ENCODE measurements around the gene LRRK2. TPM values are rescaled to one million over a fixed set of nuclear protein-coding genes. Genes with fewer than 3 reads are reported as not detected.

Gene LRRK2
- 10 to 100 TPM in 1 of 2 donors, 1 to 10 TPM in 1; 8.2 to 13.7 TPM for total RNA-seq

GRCh38 chr12:40224439-40225291, at the start of gene LRRK2:
TSS of gene LRRK2 (plus strand) at chr12:40224997. CDS start at chr12:40225132, 135 bp downstream.
- DNase-seq (peak; percentile 73 to 86 (median 81)), ATAC-seq (peak; percentile 86)
- peak within 1 kb of the TSS; percentile 87 to 97 (median 94) for H3K27ac ChIP-seq
- peak within 1 kb of the TSS; percentile 32 to 87 for H3K4me3 ChIP-seq
- intact Hi-C loops (cut with DNase I), result no loop called here
- peaks cover 20% of the 10 kb centered on the region for H3K4me1 ChIP-seq
- H3K9me3 ChIP-seq, result no peaks in the 10 kb centered on the region
- no peaks in the 10 kb centered on the region for H3K36me3 ChIP-seq (replicated peaks in 1 of 2; ENCODE audit: insufficient read depth in 1 of 2, low read depth in 2 of 2)
- 0 to 2% methylated on average over 24 to 51 of the region's 78 CpGs for WGBS, 2 donors
- no peaks in the 10 kb centered on the region for H3K27me3 ChIP-seq
- TF ChIP-seq CTCF (IDR thresholded peaks at IDR 0.05) (peak in 1 of 7 experiments; percentile 7), POLR2A (IDR thresholded peaks at IDR 0.05) (peak; percentile 73 to 88 (median 85))

- 60 to 71% methylated on average over 2 of the region's 2 CpGs for WGBS, 2 donors
- Histone ChIP-seq H3K4me1 (no peaks in the 10 kb centered on the region), H3K27me3 (no peaks in the 10 kb centered on the region), H3K36me3 (replicated peaks in 1 of 2; ENCODE audit: insufficient read depth in 1 of 2, low read depth in 2 of 2) (no peaks in the 10 kb centered on the region), H3K4me3 (no peak overlapping the region), H3K27ac (no peak overlapping the region), H3K9me3 (no peaks in the 10 kb centered on the region)
- ATAC-seq (no peak), DNase-seq (no peak)
- no peak for TF ChIP-seq CTCF (IDR thresholded peaks at IDR 0.05)
- no peak for TF ChIP-seq POLR2A (IDR thresholded peaks at IDR 0.05)
- intact Hi-C loops (cut with DNase I), result no loop called here
Measured at GRCh38 chr12:40175045-40175444, 49.8 kb upstream of the LRRK2 start.

- Histone ChIP-seq H3K36me3 (replicated peaks in 1 of 2; ENCODE audit: insufficient read depth in 1 of 2, low read depth in 2 of 2) (no peaks in the 10 kb centered on the region), H3K4me3 (no peak overlapping the region), H3K4me1 (no peaks in the 10 kb centered on the region), H3K27me3 (no peaks in the 10 kb centered on the region), H3K9me3 (no peaks in the 10 kb centered on the region), H3K27ac (no peak overlapping the region)
- ATAC-seq, result no peak
- TF ChIP-seq POLR2A (IDR thresholded peaks at IDR 0.05) (no peak), CTCF (IDR thresholded peaks at IDR 0.05) (no peak)
- 80 to 86% methylated on average over 3 of the region's 3 CpGs for WGBS, 2 donors
- intact Hi-C loops (cut with DNase I), result no loop called here
- no peak for DNase-seq
Measured at GRCh38 chr12:40175489-40175888, 49.3 kb upstream of the LRRK2 start.

- H3K4me1 ChIP-seq, result no peaks in the 10 kb centered on the region
- no peaks in the 10 kb centered on the region for H3K27me3 ChIP-seq
- DNase-seq (no peak), ATAC-seq (no peak)
- H3K9me3 ChIP-seq, result no peaks in the 10 kb centered on the region
- H3K27ac ChIP-seq, result no peak overlapping the region
- no peak overlapping the region for H3K4me3 ChIP-seq
- H3K36me3 ChIP-seq (replicated peaks in 1 of 2; ENCODE audit: insufficient read depth in 1 of 2, low read depth in 2 of 2), result no peaks in the 10 kb centered on the region
- no peak for TF ChIP-seq CTCF (IDR thresholded peaks at IDR 0.05)
- no peak for TF ChIP-seq POLR2A (IDR thresholded peaks at IDR 0.05)
- intact Hi-C loops (cut with DNase I), result no loop called here
- WGBS, 2 donors, result 76 to 81% methylated on average over 4 of the region's 4 CpGs
Measured at GRCh38 chr12:40178701-40179100, 46.1 kb upstream of the LRRK2 start.

Data from body of pancreas (tissue), 4 donors.